HepG2 (cell line): ENCODE results near the gene THSD4. TPM values are rescaled to one million over a fixed set of nuclear protein-coding genes. Genes with fewer than 3 reads are reported as not detected.

Experiments used
- ATAC-seq: fragments of 200-7000 bp; cut with Tn5 transposase; 3 replicates; pipeline ENCODE4 v1.9.1; 2020; ENCODE audit warnings: mild to moderate bottlenecking, moderate library complexity
- BruUV-seq: library from RNA; stranded (reverse); fragments of 400-500 nt; replicated peaks from 2 replicates; lab custom pipeline; 2021; lab: Mats Ljungman, UMichigan
- CTCF ChIA-PET: fragments of 300-600 bp; formaldehyde crosslinking; extraction: SDS; loops from one replicate; lab custom pipeline; 2021; ENCODE audit warnings: low total read pairs, inconsistent platforms, low intra/inter-chr PET ratio; lab: Yijun Ruan, JAX
- POLR2A ChIA-PET: fragments of 350-600 bp; sonication (Branson Sonifier 250); formaldehyde crosslinking; loops from one replicate; lab custom pipeline; 2020; ENCODE audit warnings: antibody characterized with exemption, inconsistent platforms; lab: Yijun Ruan, JAX
- DNase-seq: peaks from one replicate; pipeline ENCODE4 v3.0.0-alpha.2; 2015; ENCODE audit warnings: low spot score
- FAIRE-seq: peaks from 3 replicates; lab custom pipeline; 2011; peaks lifted over from hg19 to GRCh38; lab: Jason Lieb, UNC
- H2AFZ ChIP-seq: one replicate; pipeline ENCODE4 v1.6.1; 2011; ENCODE audit warnings: low read length, inconsistent platforms
- H3K27ac ChIP-seq: fragments of 300-600 bp; 3 replicates; pipeline ENCODE4 v1.8.0; 2011; ENCODE audit warnings: mixed run types, mild to moderate bottlenecking, mixed read lengths, low read length, inconsistent platforms; ENCODE audit not compliant: insufficient read depth; ENCODE audit errors: extremely low read length
- H3K27me3 ChIP-seq, 2 experiments: fragments of 200-600 bp in 1 of 2; 2 replicates in 1 of 2; 3 replicates in 1 of 2; pipeline versions ENCODE4 v1.6.0 to v1.8.0; 2011; ENCODE audit warnings: low read length in 2 of 2, mild to moderate bottlenecking in 2 of 2, moderate library complexity in 2 of 2, inconsistent platforms in 1 of 2; ENCODE audit not compliant: insufficient read depth in 2 of 2, control insufficient read depth in 1 of 2
- H3K36me3 ChIP-seq, 2 experiments: fragments of 200-600 bp in 1 of 2; replicated peaks in 1 of 2; 2 replicates in 1 of 2; 3 replicates in 1 of 2; pipeline versions ENCODE4 v1.5.1 to v1.8.0; 2011; ENCODE audit warnings: low read length in 2 of 2, inconsistent platforms in 1 of 2; ENCODE audit not compliant: insufficient read depth in 2 of 2, control insufficient read depth in 1 of 2
- H3K4me1 ChIP-seq: 2 replicates; pipeline ENCODE4 v1.5.1; 2012; ENCODE audit warnings: low read length, inconsistent platforms; ENCODE audit not compliant: insufficient read depth
- H3K4me2 ChIP-seq: 2 replicates; pipeline ENCODE4 v1.6.0; 2011; ENCODE audit warnings: low read depth, low read length, inconsistent platforms
- H3K4me3 ChIP-seq, 3 experiments: fragments of 200-600 bp in 1 of 3; sonication (generic), shearing (Covaris generic) in 1 of 3; replicated peaks in 1 of 3; 2 replicates each; pipeline ENCODE4 v1.5.1; 2011 to 2016; ENCODE audit warnings: low read length in 3 of 3, inconsistent platforms in 2 of 3, low read depth in 2 of 3, mild to moderate bottlenecking in 2 of 3, control low read depth in 1 of 3, mixed read lengths in 1 of 3; ENCODE audit not compliant: insufficient read depth in 1 of 3
- H3K79me2 ChIP-seq: one replicate; pipeline ENCODE4 v1.6.1; 2011; ENCODE audit warnings: low read length, inconsistent platforms; ENCODE audit not compliant: insufficient read depth
- H3K9ac ChIP-seq: 2 replicates; pipeline ENCODE4 v1.6.0; 2011; ENCODE audit warnings: mild to moderate bottlenecking, low read depth, low read length, inconsistent platforms; ENCODE audit not compliant: insufficient read depth
- H3K9me3 ChIP-seq: 2 replicates; pipeline ENCODE4 v1.5.1; 2012; ENCODE audit warnings: mild to moderate bottlenecking, low read length
- H4K20me1 ChIP-seq: 2 replicates; pipeline ENCODE4 v1.6.0; 2011; ENCODE audit warnings: inconsistent platforms, mild to moderate bottlenecking, low read length, moderate library complexity; ENCODE audit not compliant: insufficient read depth
- CEBPG ChIP-seq: IDR thresholded peaks from 2 replicates; pipeline ENCODE4 v1.6.1; 2016
- CHD4 ChIP-seq: fragments of 200-600 bp; sonication (generic); IDR thresholded peaks from 2 replicates; pipeline ENCODE4 v1.7.0; 2017; ENCODE audit warnings: mild to moderate bottlenecking, low read length, borderline replicate concordance
- FIP1L1 ChIP-seq: fragments of 200-400 bp; formaldehyde crosslinking; IDR thresholded peaks from 2 replicates; pipeline ENCODE4 v1.6.1; 2018; ENCODE audit warnings: low read depth, mild to moderate bottlenecking, low read length, moderate library complexity, borderline replicate concordance; ENCODE audit not compliant: insufficient read depth
- MTF2 ChIP-seq: sonication (generic); formaldehyde crosslinking; IDR thresholded peaks from 2 replicates; pipeline ENCODE4 v1.5.0; 2020; ENCODE audit warnings: missing genetic modification reagents, borderline replicate concordance
- RAD51 ChIP-seq: fragments of 450-650 bp; IDR thresholded peaks from 2 replicates; pipeline ENCODE4 v1.6.1; 2016; ENCODE audit warnings: borderline replicate concordance
- RFX3 ChIP-seq: IDR thresholded peaks from 2 replicates; pipeline ENCODE4 v1.6.1; 2016; ENCODE audit warnings: missing biosample characterization, missing genetic modification reagents
- SCMH1 ChIP-seq: sonication (generic); formaldehyde crosslinking; IDR thresholded peaks from 2 replicates; pipeline ENCODE4 v1.9.0; 2021; ENCODE audit warnings: missing genetic modification reagents, mild to moderate bottlenecking, borderline replicate concordance
- ZBTB7A ChIP-seq: sonication (generic); formaldehyde crosslinking; IDR thresholded peaks from 2 replicates; pipeline ENCODE4 v1.8.0; 2022; ENCODE audit warnings: mild to moderate bottlenecking, missing genetic modification reagents
- ZFY ChIP-seq: sonication (generic); formaldehyde crosslinking; IDR thresholded peaks from 2 replicates; pipeline ENCODE4 v1.4.0; 2020; ENCODE audit warnings: missing genetic modification reagents
- ZNF629 ChIP-seq: sonication (generic); formaldehyde crosslinking; conservative IDR thresholded peaks from 2 replicates; pipeline ENCODE4 v1.5.0; 2020; ENCODE audit warnings: missing genetic modification reagents
- ZNF720 ChIP-seq: sonication (generic); formaldehyde crosslinking; IDR thresholded peaks from 2 replicates; pipeline ENCODE4 v1.4.0; 2020; ENCODE audit warnings: missing genetic modification reagents
- WGBS: methylation state at CpG from one replicate; pipeline ENCODE4 v1.1.6; 2017; ENCODE audit warnings: low lambda C conversion rate; 5-methylcytosine and 5-hydroxymethylcytosine counted together
- in situ Hi-C: cut with HindIII; loops from 2 replicates; pipeline ENCODE4 v1.10.0; 2017; ENCODE audit warnings: low pct_unique_long_range_greater_than_20kb; ENCODE audit not compliant: extremely low pct_ligation_motif_present
- intact Hi-C: fragments of 100-400 bp; cut with micrococcal nuclease; formaldehyde crosslinking; loops from one replicate; pipeline ENCODE4 v1.10.0; 2022; ENCODE audit not compliant: unreplicated experiment
- polyA plus RNA-seq, 8 experiments: library from polyadenylated mRNA; depleted of rRNA in 3 of 8; stranded (reverse) in 7 of 8; unstranded in 1 of 8; fragments of >200 nt; fragmentation: Illumina TruSeq in 4 of 8; extraction: Trizol in 4 of 8; gene quantifications; 2 replicates each; pipeline versions ENCODE4 v1.2.1 to v1.2.3, GENCODE V29; 2011 to 2016; ENCODE audit warnings: low read depth in 4 of 8, missing spikeins in 1 of 8, mixed read lengths in 1 of 8; ENCODE audit not compliant: insufficient read depth in 1 of 8
- total RNA-seq, 5 experiments: library from RNA; depleted of rRNA; stranded (reverse); fragments of >200 nt; fragmentation: Illumina TruSeq; extraction: Trizol; gene quantifications; 2 replicates each; pipeline ENCODE4 v1.2.3, GENCODE V29; 2016; ENCODE audit warnings: low read depth in 1 of 5
- TF ChIP-seq, protein P1 (sequence below): sonication (generic); formaldehyde crosslinking; IDR thresholded peaks from 2 replicates; pipeline ENCODE4 v1.8.1; 2023; ENCODE audit warnings: missing genetic modification reagents, inconsistent platforms, borderline replicate concordance
- TF ChIP-seq, protein P2 (sequence below): IDR thresholded peaks from 2 replicates; pipeline ENCODE4 v1.6.1; 2018; ENCODE audit warnings: missing genetic modification reagents
- TF ChIP-seq, protein P3 (sequence below): sonication (generic); IDR thresholded peaks from 2 replicates; pipeline ENCODE4 v1.6.1; 2016; ENCODE audit warnings: low read depth, borderline replicate concordance

The THSD4 gene
- total and polyA plus RNA-seq, 2 of the 13 experiments (the other 11 are each of a cell fraction or from before 2014, with no cell fraction given) = 0.07 to 0.21 TPM

DNA sequence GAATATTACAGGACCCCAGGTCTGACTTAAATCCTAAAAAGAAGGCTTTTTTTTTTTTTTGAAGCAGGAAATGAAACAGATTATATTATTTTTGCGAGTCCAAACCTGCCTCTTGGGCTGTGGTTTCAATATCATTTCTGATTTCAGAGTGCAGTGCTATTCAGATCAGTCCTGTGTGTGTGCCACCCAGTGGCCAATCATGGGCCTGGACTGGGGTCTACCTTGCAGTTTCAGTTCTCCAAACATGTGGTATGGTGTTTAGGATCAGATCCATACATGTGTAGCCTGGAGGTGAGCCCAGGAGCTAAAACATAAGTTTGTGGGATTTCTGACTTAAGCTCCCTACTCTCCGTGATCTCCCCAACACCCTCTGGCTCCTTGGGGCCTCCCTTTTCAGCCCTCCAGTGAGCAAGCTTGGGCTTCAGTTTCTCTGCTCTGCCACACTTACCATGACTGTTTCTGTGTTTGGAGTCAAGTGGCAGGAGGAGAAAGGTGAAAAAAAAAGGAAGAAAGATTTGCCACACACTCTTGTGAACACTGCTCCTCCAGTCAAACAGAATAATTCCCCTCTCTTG is 12.1 kb upstream of the THSD4 start (continued):
- TF ChIP-seq, protein P1, sequence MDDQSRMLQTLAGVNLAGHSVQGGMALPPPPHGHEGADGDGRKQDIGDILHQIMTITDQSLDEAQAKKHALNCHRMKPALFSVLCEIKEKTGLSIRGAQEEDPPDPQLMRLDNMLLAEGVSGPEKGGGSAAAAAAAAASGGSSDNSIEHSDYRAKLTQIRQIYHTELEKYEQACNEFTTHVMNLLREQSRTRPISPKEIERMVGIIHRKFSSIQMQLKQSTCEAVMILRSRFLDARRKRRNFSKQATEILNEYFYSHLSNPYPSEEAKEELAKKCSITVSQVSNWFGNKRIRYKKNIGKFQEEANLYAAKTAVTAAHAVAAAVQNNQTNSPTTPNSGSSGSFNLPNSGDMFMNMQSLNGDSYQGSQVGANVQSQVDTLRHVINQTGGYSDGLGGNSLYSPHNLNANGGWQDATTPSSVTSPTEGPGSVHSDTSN (CRISPR knock-in tag) = no peak
- TF ChIP-seq ZFY (CRISPR knock-in tag) (no peak), ZBTB7A (CRISPR knock-in tag) (no peak), RAD51 (no peak), RFX3 (CRISPR knock-in tag) (no peak)
- TF ChIP-seq, all 625 proteins: peak for 3

DNA sequence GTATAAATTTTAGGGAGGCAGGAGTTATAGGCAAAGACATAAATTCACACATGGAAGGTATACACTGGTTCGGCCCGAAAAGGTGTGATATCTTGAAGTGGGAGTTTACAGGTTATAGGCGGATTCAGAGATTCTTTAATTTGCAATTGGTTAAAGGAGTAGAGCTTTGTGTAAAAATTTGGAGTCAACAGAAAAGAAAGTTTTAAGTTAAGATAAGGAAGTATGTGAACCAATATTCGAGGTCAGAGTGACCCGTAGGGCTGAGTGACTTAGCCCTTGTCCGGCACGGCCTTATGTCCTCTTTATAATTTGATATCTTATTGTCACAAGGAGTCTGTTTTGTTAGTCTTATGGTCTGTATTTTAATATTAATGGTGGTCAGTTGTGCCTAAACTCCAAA is 10.6 kb upstream of the THSD4 start:
- H4K20me1 ChIP-seq = no peaks in the 10 kb centered on the region
- ChIA-PET POLR2A (no interaction called here), CTCF (no interaction called here)
- TF ChIP-seq CEBPG (CRISPR knock-in tag) (no peak), ZNF629 (CRISPR knock-in tag) (no peak), SCMH1 (CRISPR knock-in tag) (no peak), MTF2 (CRISPR knock-in tag) (no peak), CHD4 (no peak), FIP1L1 (no peak), ZNF720 (CRISPR knock-in tag) (no peak)
- TF ChIP-seq, protein P2, sequence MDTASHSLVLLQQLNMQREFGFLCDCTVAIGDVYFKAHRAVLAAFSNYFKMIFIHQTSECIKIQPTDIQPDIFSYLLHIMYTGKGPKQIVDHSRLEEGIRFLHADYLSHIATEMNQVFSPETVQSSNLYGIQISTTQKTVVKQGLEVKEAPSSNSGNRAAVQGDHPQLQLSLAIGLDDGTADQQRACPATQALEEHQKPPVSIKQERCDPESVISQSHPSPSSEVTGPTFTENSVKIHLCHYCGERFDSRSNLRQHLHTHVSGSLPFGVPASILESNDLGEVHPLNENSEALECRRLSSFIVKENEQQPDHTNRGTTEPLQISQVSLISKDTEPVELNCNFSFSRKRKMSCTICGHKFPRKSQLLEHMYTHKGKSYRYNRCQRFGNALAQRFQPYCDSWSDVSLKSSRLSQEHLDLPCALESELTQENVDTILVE = no peak
- TF ChIP-seq, protein P3, sequence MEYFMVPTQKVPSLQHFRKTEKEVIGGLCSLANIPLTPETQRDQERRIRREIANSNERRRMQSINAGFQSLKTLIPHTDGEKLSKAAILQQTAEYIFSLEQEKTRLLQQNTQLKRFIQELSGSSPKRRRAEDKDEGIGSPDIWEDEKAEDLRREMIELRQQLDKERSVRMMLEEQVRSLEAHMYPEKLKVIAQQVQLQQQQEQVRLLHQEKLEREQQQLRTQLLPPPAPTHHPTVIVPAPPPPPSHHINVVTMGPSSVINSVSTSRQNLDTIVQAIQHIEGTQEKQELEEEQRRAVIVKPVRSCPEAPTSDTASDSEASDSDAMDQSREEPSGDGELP = no peak
- H3K79me2 ChIP-seq = no peaks in the 10 kb centered on the region
- no peak overlapping the region for H3K27ac ChIP-seq
- FAIRE-seq = no peak
- ATAC-seq = no peak
- no peak overlapping the region for H3K9ac ChIP-seq
- H3K4me2 ChIP-seq = no peak overlapping the region
- no peaks in the 10 kb centered on the region for H3K36me3 ChIP-seq
- intact Hi-C loops = no loop called here
- H3K27me3 ChIP-seq = no peaks in the 10 kb centered on the region
- no peak overlapping the region for H3K4me3 ChIP-seq
- no peaks in the 10 kb centered on the region for H3K4me1 ChIP-seq
- WGBS = 35% methylated on average over 7 of the region's 7 CpGs
- no peaks in the 10 kb centered on the region for H3K9me3 ChIP-seq
- no peak overlapping the region for H2AFZ ChIP-seq
- BruUV-seq = no TSS peak
- no peak for DNase-seq
- in situ Hi-C loops = no loop called here
